GM18868 (cell line): ENCODE measurements around the gene DCHS1.

ENCODE experiments used
- ATAC-seq: cut with Tn5 transposase; IDR thresholded peaks from one replicate; pipeline ENCODE4 v1.9.1; 2021; ENCODE audit warnings: mild to moderate bottlenecking, moderate library complexity; ENCODE audit not compliant: unreplicated experiment

Gene DCHS1

GRCh38 chr11:6629892-6630631 lies 25.5 kb downstream of the DCHS1 start:
- ATAC-seq = no peak

GRCh38 chr11:6629573-6629891 lies 26.1 kb downstream of the DCHS1 start:
- ATAC-seq = no peak

GRCh38 chr11:6628526-6628925 lies 27.1 kb downstream of the DCHS1 start:
- no peak for ATAC-seq

GRCh38 chr11:6627762-6628241 lies 27.8 kb downstream of the DCHS1 start:
- ATAC-seq = peak; percentile 89

- no peak for ATAC-seq
These were observed 28.4 kb downstream of the DCHS1 start for GRCh38 chr11:6626971-6627761.

GRCh38 chr11:6625832-6626420 lies 29.7 kb downstream of the DCHS1 start:
- no peak for ATAC-seq

- no peak for ATAC-seq
These were observed 30.3 kb downstream of the DCHS1 start for GRCh38 chr11:6625156-6625831.

- no peak for ATAC-seq
These were observed 31.9 kb downstream of the DCHS1 start for GRCh38 chr11:6623391-6624363.

GRCh38 chr11:6622261-6623171 lies 33.1 kb downstream of the DCHS1 start:
- no peak for ATAC-seq

GRCh38 chr11:6621711-6622211 lies 33.8 kb downstream of the DCHS1 start:
- no peak for ATAC-seq

- no peak for ATAC-seq
These were observed 35.0 kb downstream of the DCHS1 start for GRCh38 chr11:6620636-6621035.

- peak; percentile 99 for ATAC-seq
These were observed 36.4 kb downstream of the DCHS1 start, which contains the start of gene TPP1 for GRCh38 chr11:6619004-6619745. Gene TPP1, minus strand, starts transcription at chr11:6619422. Its CDS starts 22 bp downstream, at chr11:6619400.

GRCh38 chr11:6618117-6619003 lies 37.2 kb downstream of the DCHS1 start:
- no peak for ATAC-seq

GRCh38 chr11:6617315-6617781 lies 38.3 kb downstream of the DCHS1 start:
- no peak for ATAC-seq

GRCh38 chr11:6616596-6617250 lies 38.9 kb downstream of the DCHS1 start:
- no peak for ATAC-seq

GRCh38 chr11:6615882-6616585 lies 39.6 kb downstream of the DCHS1 start:
- ATAC-seq = no peak
